Neural cell (in vitro differentiated cells): Measurements from ENCODE around the gene CPB2.

Experiments used
- CTCF ChIP-seq: fragments of 450-650 bp; IDR thresholded peaks from 2 replicates; pipeline ENCODE4 v1.5.1; 2014; ENCODE audit warnings: antibody characterized with exemption, mild to moderate bottlenecking, moderate library complexity; ENCODE audit not compliant: poor library complexity, severe bottlenecking
- EP300 ChIP-seq: fragments of 450-650 bp; conservative IDR thresholded peaks from 2 replicates; pipeline ENCODE4 v1.6.1; 2014; ENCODE audit warnings: antibody characterized with exemption, mild to moderate bottlenecking, moderate library complexity; ENCODE audit not compliant: poor library complexity, severe bottlenecking
- EZH2 ChIP-seq: fragments of 200-600, 300-800 bp; shearing (Covaris generic), sonication (generic); IDR thresholded peaks from 2 replicates; pipeline ENCODE4 v1.6.1; 2014; ENCODE audit warnings: antibody characterized with exemption, low read length, borderline replicate concordance, mild to moderate bottlenecking; ENCODE audit not compliant: insufficient read depth, poor library complexity, severe bottlenecking
- POLR2AphosphoS5 ChIP-seq: IDR thresholded peaks from 2 replicates; pipeline ENCODE4 v1.6.1; 2012
- RAD21 ChIP-seq: fragments of 450-650 bp; conservative IDR thresholded peaks from 2 replicates; pipeline ENCODE4 v1.6.1; 2014; ENCODE audit warnings: antibody characterized with exemption, mild to moderate bottlenecking, moderate library complexity
- SMC3 ChIP-seq: fragments of 450-650 bp; conservative IDR thresholded peaks from 2 replicates; pipeline ENCODE4 v1.6.1; 2014; ENCODE audit warnings: antibody characterized with exemption, mild to moderate bottlenecking, moderate library complexity; ENCODE audit not compliant: poor library complexity
- TAF1 ChIP-seq: IDR thresholded peaks from 2 replicates; pipeline ENCODE4 v1.6.1; 2012; ENCODE audit warnings: low read depth

- TF ChIP-seq TAF1 = no peak
- no peak for TF ChIP-seq EP300
- TF ChIP-seq EZH2 = no peak
- TF ChIP-seq CTCF = no peak
- no peak for TF ChIP-seq RAD21
- TF ChIP-seq SMC3 = no peak
- TF ChIP-seq POLR2AphosphoS5 = no peak
Observed at GRCh38 chr13:46008631-46009030, 96.2 kb downstream of the CPB2 start.
